AG10803 (cell line): ENCODE data around the gene BCKDHA.
A peak's percentile ranks its signal among the peaks of the same experiment; 100 is the strongest.

Experiments
- DNase-seq: peaks from one replicate; pipeline ENCODE4 v3.0.0; 2010; ENCODE audit warnings: low read depth
- H3K4me3 ChIP-seq: 2 replicates; pipeline ENCODE4 v1.5.1; 2011; ENCODE audit warnings: mild to moderate bottlenecking, low read length, control low read depth
- TF ChIP-seq, protein P1 (sequence below): conservative IDR thresholded peaks from 2 replicates; pipeline ENCODE4 v1.5.1; 2011; ENCODE audit warnings: mild to moderate bottlenecking, low read length, control low read depth, inconsistent platforms

BCKDHA gene

DNA sequence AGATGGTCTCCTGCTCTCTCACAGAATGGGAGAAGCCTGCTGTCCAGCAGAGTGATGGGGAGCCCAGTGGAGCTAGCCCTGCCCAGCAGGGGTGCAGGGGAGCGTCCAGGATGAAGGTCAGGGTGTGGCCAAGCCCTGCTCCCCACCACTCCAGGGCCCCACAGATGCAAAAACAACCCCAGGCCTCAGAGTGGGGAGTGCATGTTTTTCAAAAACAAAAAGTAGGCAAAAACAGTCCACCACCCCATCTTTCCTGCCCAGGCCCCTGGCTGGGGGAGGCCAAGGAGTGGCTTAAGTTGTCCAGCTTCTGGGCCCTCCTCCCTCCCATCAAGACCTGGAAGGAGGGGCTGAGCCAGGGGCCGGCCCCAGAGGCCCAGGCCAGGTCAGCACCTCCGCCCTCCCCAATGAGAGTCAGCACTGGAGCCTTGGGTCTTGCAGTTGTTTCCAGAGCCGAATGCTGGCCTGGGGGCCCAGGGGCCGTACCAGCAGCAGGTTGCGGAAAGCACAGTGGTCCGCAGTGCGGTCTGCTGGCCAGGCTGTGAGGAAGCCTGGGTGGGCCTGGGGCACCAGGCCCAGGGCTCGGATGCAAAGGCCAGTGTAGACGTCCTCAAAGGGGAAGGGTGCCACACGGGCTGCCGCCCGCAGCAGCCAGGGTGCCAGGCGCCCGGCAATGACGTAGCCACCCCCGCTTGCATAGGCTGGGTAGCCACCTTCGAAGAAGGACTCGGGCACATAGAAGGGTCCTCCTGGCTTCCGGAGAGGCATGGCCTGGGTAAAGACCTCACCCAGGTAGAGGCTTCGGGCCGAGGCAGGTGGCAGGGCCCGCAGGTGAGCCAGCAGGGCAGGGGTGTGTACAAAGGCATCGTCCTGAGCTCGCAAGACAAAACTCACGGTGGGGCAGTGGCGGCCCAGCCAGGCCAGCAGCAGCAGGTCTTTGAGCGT, 27.8 kb downstream of the BCKDHA start:
- no peak overlapping the region for H3K4me3 ChIP-seq
- TF ChIP-seq, protein P1, sequence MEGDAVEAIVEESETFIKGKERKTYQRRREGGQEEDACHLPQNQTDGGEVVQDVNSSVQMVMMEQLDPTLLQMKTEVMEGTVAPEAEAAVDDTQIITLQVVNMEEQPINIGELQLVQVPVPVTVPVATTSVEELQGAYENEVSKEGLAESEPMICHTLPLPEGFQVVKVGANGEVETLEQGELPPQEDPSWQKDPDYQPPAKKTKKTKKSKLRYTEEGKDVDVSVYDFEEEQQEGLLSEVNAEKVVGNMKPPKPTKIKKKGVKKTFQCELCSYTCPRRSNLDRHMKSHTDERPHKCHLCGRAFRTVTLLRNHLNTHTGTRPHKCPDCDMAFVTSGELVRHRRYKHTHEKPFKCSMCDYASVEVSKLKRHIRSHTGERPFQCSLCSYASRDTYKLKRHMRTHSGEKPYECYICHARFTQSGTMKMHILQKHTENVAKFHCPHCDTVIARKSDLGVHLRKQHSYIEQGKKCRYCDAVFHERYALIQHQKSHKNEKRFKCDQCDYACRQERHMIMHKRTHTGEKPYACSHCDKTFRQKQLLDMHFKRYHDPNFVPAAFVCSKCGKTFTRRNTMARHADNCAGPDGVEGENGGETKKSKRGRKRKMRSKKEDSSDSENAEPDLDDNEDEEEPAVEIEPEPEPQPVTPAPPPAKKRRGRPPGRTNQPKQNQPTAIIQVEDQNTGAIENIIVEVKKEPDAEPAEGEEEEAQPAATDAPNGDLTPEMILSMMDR, result no peak
- no peak for DNase-seq

DNA sequence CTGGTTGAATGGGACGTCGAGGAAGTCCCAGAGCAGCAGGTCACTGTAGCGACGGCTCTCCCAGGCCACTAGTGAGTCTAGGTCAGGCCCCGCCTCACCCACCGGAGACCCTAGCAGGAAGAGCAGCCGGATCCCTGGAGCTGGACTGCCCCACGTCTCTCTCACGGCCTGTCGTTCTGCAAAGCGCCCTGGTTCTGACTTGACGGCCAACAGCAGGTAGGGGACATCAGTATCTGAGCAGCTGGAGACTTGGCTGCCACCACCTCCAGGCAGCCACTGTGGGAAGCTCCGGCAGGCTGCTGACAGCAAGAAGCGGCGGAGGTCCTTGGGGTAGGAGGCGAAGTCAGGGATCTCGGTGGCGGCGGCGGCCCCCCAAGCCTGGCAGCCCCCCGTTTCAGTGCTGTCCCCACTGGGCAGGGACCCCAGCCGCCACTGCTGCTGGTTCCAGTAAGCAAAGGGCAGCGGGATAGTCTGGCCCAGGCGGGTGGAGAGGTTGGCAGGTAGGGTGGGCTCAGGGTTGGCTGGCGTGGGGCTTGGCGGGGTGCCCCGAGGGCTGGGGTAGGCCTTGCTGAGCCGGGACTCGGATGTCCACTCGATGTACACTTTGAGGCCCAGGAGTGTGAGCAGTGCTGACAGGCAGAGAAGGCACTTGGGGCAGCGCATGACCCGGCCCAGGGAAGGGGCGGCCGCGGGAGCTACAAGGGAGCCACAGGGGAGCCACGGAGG, 28.7 kb downstream of the BCKDHA start:
- DNase-seq, result no peak
- H3K4me3 ChIP-seq, result peak overlapping the region; percentile 65
- TF ChIP-seq, protein P1, result no peak

DNA sequence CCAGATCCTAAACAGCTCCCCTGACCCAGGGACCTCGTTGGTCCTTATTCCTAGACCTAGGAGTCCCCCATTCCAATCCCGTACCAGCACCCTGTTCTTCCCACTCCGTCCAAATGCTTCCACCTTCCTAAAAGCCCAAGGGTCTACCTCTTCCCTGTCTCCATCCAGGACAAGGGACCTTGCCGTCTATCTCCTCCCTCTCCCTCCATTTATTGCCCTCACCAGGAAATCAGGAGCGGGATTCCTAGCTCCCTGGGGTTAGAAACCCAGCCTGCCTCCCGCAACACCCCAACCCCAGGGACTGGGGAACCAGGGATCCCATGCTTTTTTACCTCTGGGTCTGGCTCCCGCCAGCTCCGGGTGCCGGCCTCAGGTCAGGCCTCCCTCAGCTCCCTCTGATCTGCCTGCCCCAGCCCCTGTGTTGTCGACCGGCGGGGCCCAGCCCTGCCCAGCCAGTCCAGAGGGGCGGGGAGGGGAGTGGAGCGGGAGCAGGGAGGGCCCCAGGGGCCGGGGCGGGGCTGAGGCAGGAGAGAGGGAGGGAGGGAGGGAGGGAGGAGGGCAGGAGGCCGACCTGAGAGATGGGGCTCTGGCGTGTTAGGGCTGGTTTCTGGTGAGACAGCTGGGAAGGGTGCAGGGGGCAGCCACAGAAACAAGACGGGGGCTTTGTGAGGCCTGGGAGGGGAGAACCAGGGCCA, 29.5 kb downstream of the BCKDHA start, which contains the start of gene B3GNT8:
TSS of gene B3GNT8 (minus strand) at position 423 of the 695 bp plus-strand sequence. CDS start 596 bp downstream, outside the sequence.
- TF ChIP-seq, protein P1, result no peak
- H3K4me3 ChIP-seq, result peak within 1 kb of the TSS; percentile 65
- DNase-seq, result peak; percentile 69

DNA sequence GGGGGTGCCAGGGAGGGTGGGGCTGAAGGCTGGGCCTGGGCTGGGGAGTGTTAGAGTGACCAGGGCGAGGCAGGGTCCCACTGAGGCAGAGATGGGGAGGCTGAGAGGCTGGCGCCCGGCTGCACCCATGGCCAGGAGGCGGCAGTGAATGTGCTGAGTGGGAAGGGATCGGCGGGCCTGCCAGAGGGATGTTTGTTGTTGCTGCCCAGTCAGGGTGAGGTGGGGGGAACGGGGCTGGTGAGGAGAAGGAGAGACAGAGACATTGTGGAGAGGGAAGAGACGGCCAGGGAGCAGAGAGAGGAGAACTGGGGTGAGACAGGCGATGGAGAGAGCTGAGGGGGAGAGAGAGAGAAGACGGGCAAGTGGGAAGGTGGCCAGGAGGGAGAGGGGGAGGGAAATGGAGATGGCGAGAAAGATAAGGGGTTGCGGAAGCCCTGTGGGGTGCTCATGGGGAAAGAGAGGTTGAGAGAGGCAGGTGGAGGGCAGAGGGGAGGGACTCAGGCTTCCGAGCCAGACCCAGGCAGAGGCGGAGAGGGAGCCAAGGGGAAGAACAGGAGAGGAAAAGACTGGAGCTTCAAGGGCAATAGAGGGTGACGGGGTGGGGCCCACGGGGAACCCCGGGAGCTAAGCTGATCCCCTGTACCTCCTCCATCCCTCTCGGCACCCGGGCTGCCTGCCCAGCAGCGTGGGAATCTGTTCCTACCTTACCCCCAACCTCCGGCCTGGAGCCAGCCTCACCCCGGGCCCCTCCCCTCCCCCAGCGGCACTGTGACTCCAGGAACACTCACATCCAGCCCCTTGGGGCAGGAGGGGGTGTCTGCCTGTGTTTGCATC, 30.2 kb downstream of the BCKDHA start:
- peak overlapping the region; percentile 65 for H3K4me3 ChIP-seq
- DNase-seq, result peak; percentile 15
- TF ChIP-seq, protein P1, result no peak

DNA sequence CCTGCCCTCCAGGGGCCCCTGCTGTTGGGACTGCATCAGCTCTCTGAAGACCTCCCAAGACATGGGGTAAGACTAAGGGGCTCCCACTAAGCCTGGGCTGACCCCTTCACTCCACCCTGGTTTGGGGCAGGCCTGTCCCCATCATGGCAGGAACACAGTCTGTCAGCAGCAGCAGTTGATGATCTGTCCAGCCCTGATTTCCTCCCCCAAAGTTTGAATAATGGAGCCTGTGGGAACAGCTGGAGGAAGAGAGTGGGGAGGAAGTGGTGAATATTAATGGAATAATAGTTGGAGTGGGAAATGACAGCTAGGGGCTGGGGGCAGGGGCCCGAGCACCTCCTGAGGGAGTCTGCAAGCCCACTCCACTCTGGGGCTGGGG, 30.9 kb downstream of the BCKDHA start:
- no peak for DNase-seq
- TF ChIP-seq, protein P1, result no peak
- peak overlapping the region; percentile 65 for H3K4me3 ChIP-seq

DNA sequence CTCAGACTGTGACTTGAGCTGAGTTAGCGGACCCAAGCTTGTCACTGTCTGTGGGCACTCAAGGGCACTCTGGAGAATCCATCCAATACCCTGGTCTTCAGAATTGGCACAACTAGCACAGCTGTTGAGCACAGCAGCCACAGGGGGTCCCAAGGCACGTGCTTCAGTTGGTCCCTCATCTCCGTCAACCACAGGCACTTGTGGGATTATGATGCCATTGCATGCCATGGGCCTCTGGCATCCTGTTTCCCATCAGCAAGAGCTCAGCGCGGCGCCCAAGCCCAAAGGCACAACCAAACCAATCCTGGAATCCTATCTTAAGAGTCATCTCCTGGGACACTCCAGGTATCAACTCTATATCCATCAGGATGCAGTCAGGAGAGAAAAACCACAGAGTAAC, 33.3 kb downstream of the BCKDHA start:
- peak; percentile 30 for DNase-seq
- TF ChIP-seq, protein P1, result no peak
- no peak overlapping the region for H3K4me3 ChIP-seq
